BLaER1 treated with 17β-estradiol and CSF1 and Interleukin-3, amounts not matched to agents 10 nM and 100 nM (cell line): Measurements from ENCODE around the gene ZCCHC9.

Source experiments
- H3K27ac ChIP-seq, 11 experiments: shearing (Covaris generic); formaldehyde crosslinking; 2 replicates each; pipeline ENCODE4 v1.8.1; 2022
- H3K27me3 ChIP-seq, 11 experiments: shearing (Covaris generic); formaldehyde crosslinking; 2 replicates each; pipeline ENCODE4 v1.8.1; 2022
- H3K36me3 ChIP-seq, 11 experiments: shearing (Covaris generic); formaldehyde crosslinking; 2 replicates each; pipeline ENCODE4 v1.8.1; 2022
- H3K4me1 ChIP-seq, 10 experiments: shearing (Covaris generic); formaldehyde crosslinking; 2 replicates each; pipeline ENCODE4 v1.8.1; 2022
- H3K4me2 ChIP-seq, 11 experiments: shearing (Covaris generic); formaldehyde crosslinking; 2 replicates each; pipeline ENCODE4 v1.8.1; 2022
- H3K4me3 ChIP-seq, 10 experiments: shearing (Covaris generic); formaldehyde crosslinking; 2 replicates each; pipeline ENCODE4 v1.8.1; 2022
- H3K9ac ChIP-seq, 11 experiments: shearing (Covaris generic); formaldehyde crosslinking; 2 replicates each; pipeline ENCODE4 v1.8.1; 2022
- H3K9me3 ChIP-seq, 11 experiments: shearing (Covaris generic); formaldehyde crosslinking; replicated peaks in 1 of 11; 2 replicates each; pipeline ENCODE4 v1.8.1; 2022
- H4K20me1 ChIP-seq, 11 experiments: shearing (Covaris generic); formaldehyde crosslinking; 2 replicates each; pipeline ENCODE4 v1.8.1; 2022
- Cebpa-rat ChIP-seq, 11 experiments: shearing (Covaris generic); IDR thresholded peaks; 2 replicates each; pipeline ENCODE4 v1.8.1; 2022

ZCCHC9 gene

DNA sequence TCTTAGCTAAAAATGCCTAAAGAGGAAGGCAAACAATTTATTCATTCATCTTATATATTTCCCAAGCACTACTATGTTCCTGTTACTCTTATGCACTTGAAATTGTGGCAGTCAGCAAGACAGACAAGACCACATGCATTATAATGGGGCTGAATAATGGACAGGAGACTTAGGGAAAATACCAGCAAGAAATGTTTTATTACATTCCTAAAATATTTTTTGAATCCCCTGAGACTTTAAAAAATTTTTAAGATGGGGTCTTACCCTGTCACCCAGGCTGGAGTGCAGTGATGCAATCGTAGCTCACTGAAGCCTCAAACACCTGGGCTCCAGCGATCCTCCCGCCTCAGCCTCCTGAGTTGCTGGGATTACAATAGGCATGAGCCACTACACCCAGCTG, 13.2 kb downstream of the ZCCHC9 start:
- H3K9me3 ChIP-seq: peaks cover 0 to 6% (median 0%) of the 10 kb centered on the region in 11 experiments; a peak in 2 of 22 replicates

DNA sequence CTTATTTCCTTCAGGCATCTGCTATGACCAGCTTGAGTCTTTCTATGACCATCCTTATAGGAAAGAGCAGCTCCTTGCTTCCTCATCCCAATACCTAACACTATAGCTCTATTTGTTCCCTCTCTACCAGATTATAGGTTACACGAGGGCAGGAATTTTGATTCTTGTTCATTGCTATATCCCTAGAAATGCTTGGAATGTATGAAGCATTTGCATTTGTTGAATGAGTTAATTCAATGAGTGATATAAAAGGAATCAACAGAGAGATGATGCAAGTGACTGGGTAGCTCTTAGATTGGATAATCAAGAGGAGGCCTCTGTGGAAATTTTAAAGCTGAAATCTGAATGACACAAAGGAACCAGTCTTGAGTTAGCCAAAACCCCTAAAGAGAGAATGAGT, 13.9 kb downstream of the ZCCHC9 start:
- Histone ChIP-seq H3K36me3 (peaks cover 26 to 50% (median 45%) of the 10 kb centered on the region in 11 experiments), H3K27me3 (peaks cover 0 to 4% (median 0%) of the 10 kb centered on the region in 11 experiments; a peak in 1 of 22 replicates), H3K9me3 (peaks cover 0 to 6% (median 0%) of the 10 kb centered on the region in 11 experiments; a peak in 2 of 22 replicates), H3K4me2 (peak overlapping the region in 1 of 11 experiments; percentile 14; a peak in 1 of 22 replicates), H3K9ac (no peak overlapping the region), H3K4me1 (peaks cover 0 to 25% (median 0%) of the 10 kb centered on the region in 10 experiments; a peak in 7 of 20 replicates), H3K27ac (no peak overlapping the region), H4K20me1 (no peaks in the 10 kb centered on the region), H3K4me3 (no peak overlapping the region)
- no peak for TF ChIP-seq Cebpa-rat (IDR thresholded peaks at IDR 0.05)

More for the DNA sequence above, 13.2 kb downstream of the ZCCHC9 start:
- Histone ChIP-seq H3K27me3 (peaks cover 0 to 4% (median 0%) of the 10 kb centered on the region in 11 experiments; a peak in 1 of 22 replicates), H4K20me1 (no peaks in the 10 kb centered on the region; a peak in 1 of 22 replicates), H3K27ac (no peak overlapping the region), H3K9ac (no peak overlapping the region), H3K4me3 (no peak overlapping the region), H3K4me1 (peaks cover 0 to 25% (median 0%) of the 10 kb centered on the region in 10 experiments; a peak in 7 of 20 replicates), H3K4me2 (no peak overlapping the region), H3K36me3 (peaks cover 26 to 58% (median 48%) of the 10 kb centered on the region in 11 experiments)
- no peak for TF ChIP-seq Cebpa-rat (IDR thresholded peaks at IDR 0.05)

DNA sequence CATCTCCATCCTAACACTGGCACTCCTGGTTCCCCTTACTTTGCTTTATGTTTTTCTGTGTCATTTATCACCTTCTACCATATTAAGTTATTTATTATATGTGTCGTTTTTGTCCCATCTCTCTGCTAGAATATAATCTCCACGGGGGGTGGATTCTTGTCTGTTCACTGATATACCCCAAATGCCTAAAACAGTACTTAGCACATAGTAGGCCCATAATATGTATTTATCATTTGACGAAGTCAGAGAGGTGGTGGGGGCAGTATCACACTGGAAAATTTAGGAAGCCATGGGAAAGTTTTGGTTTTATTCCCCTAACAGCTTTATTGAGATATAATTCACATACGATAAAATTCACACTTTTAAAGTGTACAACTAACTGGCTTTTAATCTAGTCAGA, 14.4 kb downstream of the ZCCHC9 start:
- H3K9me3 ChIP-seq: peaks cover 0 to 6% (median 0%) of the 10 kb centered on the region in 11 experiments; a peak in 2 of 22 replicates
- peaks cover 0 to 4% (median 0%) of the 10 kb centered on the region in 11 experiments; a peak in 1 of 22 replicates for H3K27me3 ChIP-seq
- no peak overlapping the region for H3K27ac ChIP-seq
- H3K9ac ChIP-seq: no peak overlapping the region
- H3K4me2 ChIP-seq: peak overlapping the region in 4 of 11 experiments; percentile 26 to 64 (median 52); a peak in 6 of 22 replicates
- H3K4me1 ChIP-seq: peaks cover 0 to 25% (median 0%) of the 10 kb centered on the region in 10 experiments; a peak in 7 of 20 replicates
- H3K36me3 ChIP-seq: peaks cover 25 to 46% (median 40%) of the 10 kb centered on the region in 11 experiments
- H3K4me3 ChIP-seq: no peak overlapping the region
- TF ChIP-seq Cebpa-rat (IDR thresholded peaks at IDR 0.05): no peak
- H4K20me1 ChIP-seq: no peaks in the 10 kb centered on the region

DNA sequence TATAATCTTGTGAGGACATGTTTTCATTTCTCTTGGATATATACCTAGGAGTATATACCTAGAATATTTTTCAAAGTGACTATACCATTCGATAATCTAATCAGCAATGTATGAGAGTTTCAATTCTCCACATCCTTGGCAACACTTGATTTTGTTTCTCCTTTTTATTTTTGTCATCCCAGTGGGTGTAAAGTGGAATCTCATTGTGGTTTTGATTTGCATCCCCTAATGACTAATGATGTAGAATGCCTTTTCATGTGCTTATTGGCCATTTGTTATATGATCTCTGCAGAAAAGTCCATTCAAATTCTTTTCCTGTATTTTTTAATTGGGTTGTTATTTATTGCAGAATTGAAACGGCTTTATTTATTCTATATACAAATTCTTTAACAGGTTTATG, 15.2 kb downstream of the ZCCHC9 start:
- no peak for TF ChIP-seq Cebpa-rat (IDR thresholded peaks at IDR 0.05)
- H3K36me3 ChIP-seq: peaks cover 21 to 38% (median 32%) of the 10 kb centered on the region in 11 experiments
- H3K4me2 ChIP-seq: peak overlapping the region in 4 of 11 experiments; percentile 26 to 64 (median 52); a peak in 5 of 22 replicates
- peaks cover 0 to 25% (median 0%) of the 10 kb centered on the region in 10 experiments; a peak in 7 of 20 replicates for H3K4me1 ChIP-seq
- no peaks in the 10 kb centered on the region for H4K20me1 ChIP-seq
- H3K9ac ChIP-seq: no peak overlapping the region
- peaks cover 0 to 4% (median 0%) of the 10 kb centered on the region in 11 experiments; a peak in 1 of 22 replicates for H3K27me3 ChIP-seq
- H3K27ac ChIP-seq: peak overlapping the region in 2 of 11 experiments; percentile 44 to 50; a peak in 4 of 22 replicates
- H3K4me3 ChIP-seq: no peak overlapping the region
- H3K9me3 ChIP-seq: peaks cover 0 to 6% (median 0%) of the 10 kb centered on the region in 11 experiments; a peak in 2 of 22 replicates

DNA sequence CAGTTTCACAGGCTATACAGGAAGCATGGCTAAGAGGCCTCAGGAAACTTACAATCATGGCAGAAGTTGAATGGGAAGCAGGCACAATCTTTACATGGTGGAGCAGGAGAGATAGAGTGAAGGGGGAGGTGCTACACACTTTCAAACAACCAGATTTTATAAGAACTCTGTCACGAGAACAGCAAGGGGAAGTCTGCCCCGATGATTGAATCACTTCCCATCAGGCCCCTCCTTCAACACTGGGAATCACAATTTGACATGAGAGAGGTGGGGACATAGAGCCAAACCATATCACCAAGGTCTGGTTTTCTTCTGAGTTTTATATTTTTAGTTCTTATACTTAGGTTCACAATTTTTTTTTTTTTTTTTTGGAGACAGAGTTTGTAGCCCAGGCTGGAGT, 16.1 kb downstream of the ZCCHC9 start:
- Histone ChIP-seq H3K4me1 (peaks cover 0 to 25% (median 0%) of the 10 kb centered on the region in 10 experiments; a peak in 7 of 20 replicates), H3K27ac (peak overlapping the region in 2 of 11 experiments; percentile 44 to 50; a peak in 5 of 22 replicates), H3K4me2 (peak overlapping the region in 3 of 11 experiments; percentile 41 to 64 (median 63); a peak in 6 of 22 replicates), H3K9ac (no peak overlapping the region), H3K27me3 (peaks cover 0 to 4% (median 0%) of the 10 kb centered on the region in 11 experiments; a peak in 1 of 22 replicates), H4K20me1 (no peaks in the 10 kb centered on the region), H3K4me3 (no peak overlapping the region), H3K36me3 (peaks cover 11 to 28% (median 23%) of the 10 kb centered on the region in 11 experiments), H3K9me3 (peaks cover 0 to 6% (median 0%) of the 10 kb centered on the region in 11 experiments; a peak in 2 of 22 replicates)
- no peak for TF ChIP-seq Cebpa-rat (IDR thresholded peaks at IDR 0.05)

DNA sequence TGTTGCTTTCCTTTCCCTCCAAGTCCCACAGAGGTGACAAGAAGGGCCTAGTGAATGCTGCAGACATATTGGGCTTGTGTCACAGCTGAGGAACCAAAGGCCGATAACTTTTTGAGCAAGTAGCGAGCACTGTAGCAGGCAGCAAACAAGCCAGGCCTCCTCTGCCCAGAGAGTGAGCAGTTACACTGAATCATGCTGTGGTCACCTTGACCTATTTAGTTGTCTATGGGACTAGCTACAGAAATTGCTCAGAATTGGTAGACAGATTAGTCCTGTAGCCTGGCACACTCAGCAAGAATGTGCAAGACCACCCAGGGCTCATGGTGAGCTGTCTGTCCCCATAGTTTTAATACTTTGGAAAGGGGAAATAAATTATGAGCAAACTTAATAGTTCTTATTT, 25.2 kb downstream of the ZCCHC9 start:
- H4K20me1 ChIP-seq: no peaks in the 10 kb centered on the region
- TF ChIP-seq Cebpa-rat (IDR thresholded peaks at IDR 0.05): no peak
- H3K4me2 ChIP-seq: no peak overlapping the region
- no peaks in the 10 kb centered on the region for H3K27me3 ChIP-seq
- no peaks in the 10 kb centered on the region for H3K36me3 ChIP-seq
- H3K9ac ChIP-seq: no peak overlapping the region
- H3K4me3 ChIP-seq: no peak overlapping the region
- no peaks in the 10 kb centered on the region for H3K4me1 ChIP-seq
- H3K9me3 ChIP-seq: no peaks in the 10 kb centered on the region
- H3K27ac ChIP-seq: no peak overlapping the region

DNA sequence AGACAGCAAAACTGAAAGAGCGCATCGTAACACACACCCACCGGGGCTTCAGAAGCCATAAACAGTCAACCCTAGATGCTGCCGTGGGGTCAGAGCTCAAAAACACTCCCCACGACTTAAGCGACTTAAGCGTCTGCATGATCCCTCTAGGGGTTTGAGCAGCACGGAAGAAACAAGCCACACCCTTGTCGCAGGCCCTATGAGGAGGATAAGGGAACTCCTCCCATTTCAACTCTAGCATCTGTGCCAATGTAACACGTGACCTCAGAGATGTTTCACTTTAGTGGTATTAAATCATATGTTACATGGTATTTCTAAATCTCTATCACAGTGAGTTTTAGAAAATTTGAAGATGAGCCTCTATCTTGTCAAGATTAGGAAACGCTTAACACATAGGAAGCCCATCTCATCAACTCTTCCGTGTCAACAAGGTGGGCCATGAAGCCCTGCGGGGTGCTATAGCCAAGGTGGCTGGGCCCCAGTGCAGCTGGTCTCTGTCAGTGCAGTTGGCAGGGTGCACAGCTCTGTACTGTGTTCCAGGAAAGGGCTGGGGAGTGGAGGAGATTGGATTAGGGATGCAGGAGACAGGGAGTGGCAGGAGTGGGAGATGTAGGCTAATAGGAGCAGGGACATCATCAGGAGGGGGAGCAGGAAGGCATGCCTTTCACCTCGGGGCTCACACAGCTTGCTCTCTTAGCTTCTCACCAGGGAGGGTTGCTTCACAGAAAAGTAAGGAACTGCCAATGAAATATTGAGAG, 33.1 kb downstream of the ZCCHC9 start:
- no peak overlapping the region for H3K4me2 ChIP-seq

DNA sequence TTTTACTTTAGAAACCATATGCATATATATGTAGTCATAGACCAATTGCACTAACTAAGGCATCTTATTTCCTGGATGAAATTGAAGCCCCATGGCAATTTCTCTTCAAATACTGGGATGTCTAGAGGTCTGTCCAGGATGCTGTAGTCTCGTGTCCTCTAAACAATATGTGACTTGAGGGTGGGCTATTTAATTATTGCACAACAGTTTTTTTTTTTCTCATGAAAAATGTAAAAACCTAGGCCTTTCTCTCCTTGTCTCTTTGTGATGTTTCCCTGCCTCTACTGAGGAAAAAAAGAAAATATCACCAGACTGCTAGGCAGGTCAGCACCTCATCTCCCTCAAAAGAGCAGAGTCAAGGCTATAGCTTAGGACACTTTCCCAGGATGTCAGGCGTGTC, 34.6 kb downstream of the ZCCHC9 start:
- Histone ChIP-seq H3K36me3 (no peaks in the 10 kb centered on the region; a peak in 1 of 22 replicates), H3K27me3 (no peaks in the 10 kb centered on the region), H3K27ac (no peak overlapping the region), H3K9me3 (peaks cover 18 to 31% (median 23%) of the 10 kb centered on the region in 11 experiments), H3K9ac (no peak overlapping the region), H3K4me2 (no peak overlapping the region), H3K4me1 (no peaks in the 10 kb centered on the region), H3K4me3 (no peak overlapping the region), H4K20me1 (no peaks in the 10 kb centered on the region)
- TF ChIP-seq Cebpa-rat (IDR thresholded peaks at IDR 0.05): peak in 1 of 11 experiments; percentile 66; a peak in 2 of 22 replicates

More for the DNA sequence above, 33.1 kb downstream of the ZCCHC9 start:
- no peak overlapping the region for H3K27ac ChIP-seq
- no peak overlapping the region for H3K4me3 ChIP-seq
- TF ChIP-seq Cebpa-rat (IDR thresholded peaks at IDR 0.05): no peak
- peaks cover 18 to 31% (median 23%) of the 10 kb centered on the region in 11 experiments for H3K9me3 ChIP-seq
- H3K9ac ChIP-seq: no peak overlapping the region
- H4K20me1 ChIP-seq: no peaks in the 10 kb centered on the region
- H3K27me3 ChIP-seq: no peaks in the 10 kb centered on the region
- no peaks in the 10 kb centered on the region for H3K4me1 ChIP-seq
- H3K36me3 ChIP-seq: no peaks in the 10 kb centered on the region; a peak in 1 of 22 replicates

DNA sequence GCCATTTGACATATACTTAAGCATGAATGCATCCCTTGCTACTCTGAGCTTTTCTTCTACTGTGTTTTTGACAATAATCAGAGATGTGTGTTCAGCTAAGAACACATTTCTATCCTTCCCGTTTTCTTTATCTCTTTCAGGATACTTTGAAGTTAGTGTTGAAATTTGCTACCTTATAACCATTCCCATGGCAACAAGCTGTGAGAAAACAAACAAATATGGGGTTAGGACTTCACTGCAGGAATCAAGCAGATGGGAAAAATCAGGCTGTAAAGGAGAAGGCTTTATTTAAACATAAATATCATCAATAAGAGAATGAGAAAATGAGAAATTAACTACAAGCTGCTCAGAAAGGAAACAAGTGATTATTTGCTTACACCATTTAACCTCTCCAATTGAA, 35.2 kb downstream of the ZCCHC9 start:
- H3K4me3 ChIP-seq: no peak overlapping the region
- H3K4me1 ChIP-seq: no peaks in the 10 kb centered on the region
- no peaks in the 10 kb centered on the region for H4K20me1 ChIP-seq
- no peak overlapping the region for H3K9ac ChIP-seq
- peaks cover 18 to 31% (median 23%) of the 10 kb centered on the region in 11 experiments for H3K9me3 ChIP-seq
- TF ChIP-seq Cebpa-rat (IDR thresholded peaks at IDR 0.05): no peak
- no peaks in the 10 kb centered on the region; a peak in 1 of 22 replicates for H3K36me3 ChIP-seq
- no peak overlapping the region for H3K4me2 ChIP-seq
- no peak overlapping the region for H3K27ac ChIP-seq
- H3K27me3 ChIP-seq: no peaks in the 10 kb centered on the region
